Central memory CD8-positive, alpha-beta T cell (primary cell): ENCODE measurements around the gene SEZ6.

Experiments used
- ATAC-seq: fragments of 150-1000 bp; cut with Tn5 transposase; replicated peaks from 2 replicates; pipeline ENCODE4 v1.10.0; 2022; ENCODE audit warnings: mild to moderate bottlenecking, moderate FRiP score, moderate number of reproducible peaks; ENCODE audit not compliant: poor library complexity, severe bottlenecking; ENCODE audit errors: extremely low read depth
- DNase-seq, 2 donors: peaks; one replicate each; pipeline ENCODE4 v3.0.0; 2021; ENCODE audit warnings: low spot score in 2 of 2
- H3K27ac Mint-ChIP-seq: one replicate; pipeline ENCODE4 v1.8.0; 2022; ENCODE audit warnings: low read depth, mild to moderate bottlenecking, moderate library complexity, mixed read lengths
- H3K27me3 Mint-ChIP-seq: one replicate; pipeline ENCODE4 v1.8.0; 2022; ENCODE audit warnings: mixed read lengths
- H3K36me3 Mint-ChIP-seq: one replicate; pipeline ENCODE4 v1.8.0; 2022; ENCODE audit warnings: mild to moderate bottlenecking, moderate library complexity, mixed read lengths; ENCODE audit not compliant: insufficient read depth
- H3K4me1 Mint-ChIP-seq: one replicate; pipeline ENCODE4 v1.8.0; 2022; ENCODE audit warnings: mixed read lengths
- H3K4me3 Mint-ChIP-seq: one replicate; pipeline ENCODE4 v1.8.0; 2022; ENCODE audit warnings: mild to moderate bottlenecking, moderate library complexity, mixed read lengths
- H3K9me3 Mint-ChIP-seq: one replicate; pipeline ENCODE4 v1.8.0; 2022; ENCODE audit warnings: mixed read lengths

The SEZ6 gene

DNA sequence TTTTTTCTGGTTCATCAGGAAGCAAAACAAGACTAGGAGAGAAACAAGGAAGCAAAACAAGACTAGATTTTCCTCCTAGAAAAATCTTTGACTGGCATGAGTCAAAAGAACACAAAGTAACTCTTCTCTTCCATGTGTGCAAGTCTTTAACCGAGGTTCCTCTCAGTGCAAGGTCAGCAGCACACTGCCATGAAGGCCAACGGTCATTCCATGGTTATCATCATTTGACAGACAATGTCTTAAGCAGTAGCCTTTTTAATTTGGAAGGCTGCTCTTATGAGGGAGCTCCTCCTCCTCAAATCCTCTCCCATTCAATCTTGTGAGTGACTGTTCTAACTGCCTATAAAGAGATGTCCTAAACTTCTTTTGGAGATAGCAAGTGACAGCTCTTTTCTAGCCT, 87.5 kb downstream of the SEZ6 start:
- H3K4me1 Mint-ChIP-seq = peaks cover 13% of the 10 kb centered on the region
- H3K27me3 Mint-ChIP-seq = no peaks in the 10 kb centered on the region
- no peak overlapping the region for H3K27ac Mint-ChIP-seq
- H3K9me3 Mint-ChIP-seq = no peaks in the 10 kb centered on the region
- peaks cover 81% of the 10 kb centered on the region for H3K36me3 Mint-ChIP-seq
- no peak for ATAC-seq
- DNase-seq = no peak
- no peak overlapping the region for H3K4me3 Mint-ChIP-seq

DNA sequence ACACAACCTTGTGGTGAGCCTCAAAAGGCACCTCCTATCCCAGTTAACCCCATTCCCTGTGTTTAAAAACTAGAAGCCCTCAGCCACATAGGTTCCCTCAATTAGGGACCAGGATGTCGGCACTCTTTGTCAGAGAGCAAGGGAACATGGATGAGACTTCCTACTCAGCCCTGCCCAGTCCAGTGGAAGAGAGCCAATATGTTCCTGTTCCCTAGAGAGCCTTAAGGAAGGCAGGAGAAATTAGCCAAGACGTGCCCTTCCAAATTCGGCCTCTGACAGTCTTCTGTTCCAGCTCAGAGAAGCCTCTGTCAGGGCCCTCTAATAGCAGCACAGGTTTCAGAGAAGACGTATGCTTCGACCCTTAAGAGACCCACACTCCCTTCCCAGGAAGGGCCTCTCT, 88.4 kb downstream of the SEZ6 start:
- peaks cover 13% of the 10 kb centered on the region for H3K4me1 Mint-ChIP-seq
- peaks cover 81% of the 10 kb centered on the region for H3K36me3 Mint-ChIP-seq
- DNase-seq (no peak), ATAC-seq (no peak)
- H3K27ac Mint-ChIP-seq = no peak overlapping the region
- H3K27me3 Mint-ChIP-seq = no peaks in the 10 kb centered on the region
- H3K4me3 Mint-ChIP-seq = no peak overlapping the region
- H3K9me3 Mint-ChIP-seq = no peaks in the 10 kb centered on the region

DNA sequence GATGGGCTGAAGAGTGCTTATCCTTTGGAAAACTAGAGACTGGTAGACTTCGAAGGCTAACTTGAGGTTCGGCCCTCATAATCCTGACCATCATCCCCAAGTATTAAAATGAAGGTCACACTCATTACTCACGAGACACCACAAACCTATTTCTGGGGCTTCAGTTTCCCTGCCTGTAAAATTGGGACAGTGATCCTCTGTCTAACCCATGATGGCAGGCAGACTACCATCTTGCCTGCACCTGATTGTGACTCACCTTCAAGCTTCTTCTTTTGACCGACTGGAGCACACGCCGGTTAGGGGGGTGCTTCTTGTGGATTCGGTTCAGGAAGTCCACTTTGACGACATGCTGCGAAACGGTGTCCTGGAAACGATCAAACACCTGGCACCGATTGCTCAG, 88.8 kb downstream of the SEZ6 start:
- ATAC-seq = no peak
- peaks cover 13% of the 10 kb centered on the region for H3K4me1 Mint-ChIP-seq
- no peak overlapping the region for H3K27ac Mint-ChIP-seq
- H3K27me3 Mint-ChIP-seq = no peaks in the 10 kb centered on the region
- H3K36me3 Mint-ChIP-seq = peaks cover 79% of the 10 kb centered on the region
- H3K9me3 Mint-ChIP-seq = no peaks in the 10 kb centered on the region
- H3K4me3 Mint-ChIP-seq = no peak overlapping the region
- DNase-seq = no peak

DNA sequence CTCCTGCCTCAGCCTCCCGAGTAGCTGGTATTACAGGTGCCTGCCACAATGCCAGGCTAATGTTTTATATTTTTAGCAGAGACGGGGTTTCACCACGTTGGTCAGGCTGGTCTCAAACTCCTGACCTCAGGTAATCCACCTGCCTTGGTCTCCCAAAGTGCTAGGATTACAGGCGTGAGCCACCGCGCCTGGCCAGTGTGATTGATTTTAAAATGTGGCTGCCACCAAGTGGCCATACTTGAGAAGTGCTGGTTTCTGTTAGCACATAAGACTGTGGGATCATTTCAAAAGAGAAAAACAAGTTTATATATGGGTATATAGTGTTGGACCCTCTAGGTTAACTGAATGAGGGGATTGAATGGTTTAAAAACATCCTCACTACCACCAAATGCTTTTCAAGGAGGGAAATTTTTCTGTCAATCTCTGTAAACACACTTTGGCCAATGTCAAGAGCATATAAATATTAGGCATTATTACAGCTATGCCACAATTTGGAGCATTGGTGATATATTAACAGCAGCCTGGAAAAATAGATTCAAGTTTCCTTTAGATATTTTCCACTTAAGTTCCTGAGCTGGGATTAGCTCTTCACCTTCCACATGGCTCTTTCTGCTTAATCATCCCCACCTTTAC, 89.4 kb downstream of the SEZ6 start:
- ATAC-seq (peak; percentile 77), DNase-seq (peak in 1 of 2 donors; percentile 19)
- peaks cover 13% of the 10 kb centered on the region for H3K4me1 Mint-ChIP-seq
- no peak overlapping the region for H3K4me3 Mint-ChIP-seq
- H3K27me3 Mint-ChIP-seq = no peaks in the 10 kb centered on the region
- no peaks in the 10 kb centered on the region for H3K9me3 Mint-ChIP-seq
- H3K36me3 Mint-ChIP-seq = peaks cover 80% of the 10 kb centered on the region
- peak overlapping the region; percentile 50 for H3K27ac Mint-ChIP-seq

DNA sequence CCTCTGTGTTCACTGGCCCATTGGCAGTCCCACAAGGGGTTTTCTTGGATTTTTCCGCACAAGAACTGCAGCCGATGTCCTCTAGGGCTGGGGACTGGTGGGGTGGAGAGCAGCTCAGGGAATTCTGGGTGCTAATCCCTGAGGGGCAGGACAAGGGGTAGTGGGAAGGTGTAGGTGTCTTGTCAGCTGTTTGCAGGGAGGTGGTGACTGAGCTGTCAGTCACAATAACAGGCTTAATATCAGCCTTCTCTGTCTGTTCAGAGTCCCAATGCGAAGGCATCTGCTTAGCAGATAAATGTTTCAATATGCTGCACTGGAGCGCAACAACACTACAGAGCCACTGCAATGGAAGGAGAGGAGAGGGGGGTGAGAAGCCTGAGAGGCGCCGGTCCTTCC, 92.9 kb downstream of the SEZ6 start:
- H3K27me3 Mint-ChIP-seq = no peaks in the 10 kb centered on the region
- H3K9me3 Mint-ChIP-seq = no peaks in the 10 kb centered on the region
- peaks cover 80% of the 10 kb centered on the region for H3K36me3 Mint-ChIP-seq
- peaks cover 13% of the 10 kb centered on the region for H3K4me1 Mint-ChIP-seq
- DNase-seq = no peak
- no peak for ATAC-seq
- H3K27ac Mint-ChIP-seq = no peak overlapping the region
- H3K4me3 Mint-ChIP-seq = no peak overlapping the region

DNA sequence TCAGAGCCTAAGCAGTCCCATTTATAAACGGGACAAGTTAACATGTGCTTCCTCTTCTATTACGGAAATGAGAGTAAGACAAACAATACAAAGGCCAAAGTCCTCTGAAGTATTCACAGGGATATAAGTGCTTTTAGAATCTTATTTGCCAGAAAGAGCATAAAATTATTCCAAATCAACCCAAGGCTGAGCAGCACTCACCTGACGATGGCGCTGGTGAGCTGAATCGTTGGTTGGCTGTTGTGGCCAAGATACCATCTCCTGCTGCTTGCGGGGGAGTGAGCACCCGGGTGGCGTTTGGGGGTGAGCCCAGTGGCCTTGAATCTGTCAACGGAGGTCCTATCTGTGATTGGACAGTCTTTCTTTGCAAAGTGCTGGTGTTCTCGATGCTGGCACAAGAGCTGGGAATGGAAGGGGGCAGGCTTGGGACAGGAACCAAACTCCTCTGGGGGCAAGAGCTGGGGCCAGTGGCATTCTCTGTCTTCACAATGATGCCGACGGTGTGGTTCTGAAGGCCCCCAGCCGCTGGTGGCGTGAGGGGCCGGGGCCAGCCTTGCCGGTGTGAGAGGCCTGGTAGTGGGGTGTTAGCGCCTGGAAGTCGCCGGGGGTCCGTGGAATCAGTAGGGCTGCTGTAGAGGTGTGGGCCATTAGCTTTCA, 93.4 kb downstream of the SEZ6 start:
- H3K4me1 Mint-ChIP-seq = peaks cover 13% of the 10 kb centered on the region
- ATAC-seq = no peak
- H3K27me3 Mint-ChIP-seq = no peaks in the 10 kb centered on the region

DNA sequence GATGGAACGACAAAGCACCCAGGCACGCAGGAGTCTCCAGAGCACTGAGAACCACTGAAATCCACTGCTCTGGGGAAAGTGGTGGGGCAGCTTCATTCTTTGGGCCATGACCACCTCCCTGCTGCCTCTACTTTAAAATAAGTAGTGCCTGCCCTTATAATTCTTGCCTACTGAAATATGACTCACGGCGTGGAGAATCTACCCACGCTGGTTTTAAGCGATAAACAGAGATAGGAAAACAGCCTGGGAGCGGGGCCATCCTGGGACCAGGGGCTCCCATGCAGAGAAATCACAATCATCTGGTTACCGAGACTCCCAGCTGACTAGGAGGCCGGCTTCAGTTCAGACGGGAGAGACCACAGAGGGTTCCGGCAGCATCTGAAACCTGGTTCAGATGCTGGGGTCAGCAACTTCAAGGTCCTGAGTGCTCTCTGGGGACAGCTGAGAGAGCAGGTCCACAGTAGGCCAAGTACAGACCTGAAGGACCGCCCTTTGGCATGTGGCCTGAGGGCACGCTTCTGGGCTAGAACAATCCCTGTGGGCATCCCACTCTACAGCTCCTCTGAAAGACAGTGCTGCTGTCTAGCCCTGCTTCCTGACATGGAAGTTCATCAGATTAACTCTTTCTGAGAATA, 94.3 kb downstream of the SEZ6 start:
- Mint-ChIP-seq H3K27ac (no peak overlapping the region), H3K36me3 (peaks cover 78% of the 10 kb centered on the region), H3K9me3 (no peaks in the 10 kb centered on the region), H3K27me3 (no peaks in the 10 kb centered on the region), H3K4me1 (peaks cover 11% of the 10 kb centered on the region), H3K4me3 (no peak overlapping the region)
- ATAC-seq (no peak), DNase-seq (no peak)

More for the DNA sequence above, 93.4 kb downstream of the SEZ6 start:
- Mint-ChIP-seq H3K36me3 (peaks cover 80% of the 10 kb centered on the region), H3K27ac (no peak overlapping the region), H3K9me3 (no peaks in the 10 kb centered on the region), H3K4me3 (no peak overlapping the region)
- DNase-seq = no peak

DNA sequence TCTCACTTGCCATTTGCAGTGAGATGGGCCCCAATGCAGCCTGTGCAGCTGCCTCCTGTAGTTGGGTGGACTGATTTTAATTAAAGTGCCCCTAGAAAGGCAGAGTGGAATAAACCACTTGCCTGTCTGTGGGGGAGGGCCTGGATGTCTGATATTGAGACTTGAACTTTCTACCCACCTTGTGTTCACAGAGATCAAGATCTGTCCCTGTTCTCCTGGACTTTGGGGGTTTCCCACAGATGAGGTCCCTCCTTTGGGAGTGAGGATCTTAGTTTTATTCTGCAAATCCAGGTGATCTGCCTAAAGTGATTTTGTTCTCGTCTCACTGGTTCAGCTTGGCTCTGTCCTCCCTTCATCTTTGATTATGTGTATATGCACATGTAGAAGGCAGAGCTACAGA, 95.3 kb downstream of the SEZ6 start:
- Mint-ChIP-seq H3K36me3 (peaks cover 77% of the 10 kb centered on the region), H3K27me3 (no peaks in the 10 kb centered on the region), H3K4me1 (peaks cover 7% of the 10 kb centered on the region), H3K27ac (no peak overlapping the region), H3K4me3 (no peak overlapping the region), H3K9me3 (no peaks in the 10 kb centered on the region)
- no peak for ATAC-seq
- no peak for DNase-seq

DNA sequence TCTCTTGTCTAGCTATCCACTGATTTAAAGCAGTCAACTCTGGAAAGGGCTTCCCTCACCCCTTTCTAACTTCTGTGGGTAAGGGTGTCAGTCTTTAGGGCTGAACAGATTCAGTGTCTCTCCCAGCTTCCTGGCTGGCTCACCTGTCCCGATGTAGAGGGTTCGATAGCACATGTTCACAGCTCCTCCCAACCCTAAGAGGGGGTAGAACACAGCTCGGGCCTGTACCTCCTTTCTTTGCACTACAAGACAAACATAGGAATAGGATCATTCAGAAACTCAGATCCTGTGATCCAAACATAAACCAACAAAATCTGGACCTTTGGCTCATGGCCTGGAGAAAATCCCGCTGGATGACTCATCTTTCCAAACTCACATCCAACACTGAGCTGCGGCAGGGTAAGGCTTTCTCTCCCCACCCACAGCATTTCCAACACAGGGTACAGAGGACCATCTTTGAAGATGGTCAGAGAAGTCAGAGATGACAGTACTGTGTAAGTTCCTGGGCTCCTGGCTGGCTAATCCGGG, 97.1 kb downstream of the SEZ6 start:
- Mint-ChIP-seq H3K4me3 (no peak overlapping the region), H3K36me3 (peaks cover 63% of the 10 kb centered on the region), H3K27ac (no peak overlapping the region), H3K27me3 (no peaks in the 10 kb centered on the region), H3K4me1 (peaks cover 5% of the 10 kb centered on the region), H3K9me3 (no peaks in the 10 kb centered on the region)
- ATAC-seq = no peak
- DNase-seq = no peak

DNA sequence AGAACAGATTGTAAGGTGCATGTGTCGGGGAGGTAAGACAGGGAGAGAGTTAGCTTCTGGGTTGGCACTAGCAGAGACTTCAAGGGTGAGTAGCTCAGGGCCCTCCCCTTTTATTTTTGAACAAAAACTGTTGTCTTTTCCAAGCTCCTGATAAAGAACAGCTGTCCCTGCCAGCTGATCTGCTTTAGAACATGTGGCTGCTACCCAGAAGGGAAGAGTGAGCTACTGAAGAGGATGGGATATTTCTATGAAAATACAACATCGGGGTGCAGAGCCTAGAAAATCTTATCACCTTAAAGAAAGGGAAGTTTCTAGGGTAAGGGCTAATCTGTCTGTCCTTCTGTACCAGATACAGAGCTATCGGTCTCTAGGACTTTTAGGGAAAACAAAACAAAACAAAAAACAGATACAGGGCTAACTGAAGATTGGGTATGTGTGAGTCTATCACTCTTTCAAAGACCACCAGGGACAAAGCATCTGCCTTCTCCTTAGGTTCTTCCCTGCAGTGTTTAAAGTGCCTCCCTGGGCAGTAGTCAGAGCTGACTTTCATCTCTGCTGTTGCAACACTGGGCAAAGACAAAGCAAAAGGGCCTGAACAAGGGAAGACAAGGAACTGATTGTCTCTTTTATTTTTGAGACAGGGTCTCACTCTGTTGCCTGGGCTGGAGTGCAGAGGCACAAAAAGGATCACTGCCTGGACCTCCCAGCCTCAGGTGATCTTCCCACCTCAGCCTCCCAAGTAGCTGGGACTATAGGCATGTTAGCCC, 97.9 kb downstream of the SEZ6 start:
- ATAC-seq (no peak), DNase-seq (no peak)
- H3K4me1 Mint-ChIP-seq = peaks cover 13% of the 10 kb centered on the region
- no peaks in the 10 kb centered on the region for H3K27me3 Mint-ChIP-seq
- H3K4me3 Mint-ChIP-seq = no peak overlapping the region
- H3K36me3 Mint-ChIP-seq = peaks cover 55% of the 10 kb centered on the region
- no peaks in the 10 kb centered on the region for H3K9me3 Mint-ChIP-seq
- H3K27ac Mint-ChIP-seq = no peak overlapping the region

DNA sequence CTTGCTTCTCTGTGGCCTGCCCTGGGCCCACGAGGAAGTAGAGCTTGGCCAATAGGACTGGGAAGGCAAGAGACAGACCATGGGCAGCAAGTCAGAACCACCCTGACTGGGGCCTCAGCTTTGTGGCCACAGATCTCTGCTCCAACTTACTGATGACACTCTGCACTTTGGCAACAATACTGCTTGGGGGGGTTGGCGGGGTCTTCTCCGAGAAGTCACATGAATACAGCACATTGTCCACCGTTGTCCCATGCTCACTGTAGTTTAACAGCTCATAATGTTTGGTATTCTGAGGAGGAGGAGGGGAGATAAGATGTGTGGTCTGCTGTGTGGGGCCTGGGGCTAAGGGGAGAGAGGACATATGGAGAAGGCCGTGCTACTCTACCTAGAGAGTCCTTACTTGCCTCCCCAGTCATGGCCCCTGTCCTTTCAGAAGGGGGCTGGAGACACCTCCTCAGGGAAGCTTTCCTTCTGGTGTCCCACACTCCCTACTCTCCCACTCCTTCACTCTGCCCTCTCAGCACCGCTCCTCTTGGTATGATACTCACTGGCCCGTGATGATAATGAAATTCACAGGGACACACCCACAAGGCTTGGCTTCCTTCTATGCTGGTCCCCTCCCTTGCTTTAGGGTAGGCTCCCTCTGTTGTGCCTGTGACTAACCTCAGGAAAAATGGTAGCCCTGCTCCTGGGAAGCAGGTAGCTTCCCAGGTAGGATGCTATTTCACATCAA, 99.0 kb downstream of the SEZ6 start:
- Mint-ChIP-seq H3K9me3 (no peaks in the 10 kb centered on the region), H3K27me3 (no peaks in the 10 kb centered on the region), H3K27ac (no peak overlapping the region), H3K4me3 (no peak overlapping the region), H3K4me1 (peaks cover 18% of the 10 kb centered on the region), H3K36me3 (peaks cover 51% of the 10 kb centered on the region)
- ATAC-seq = no peak
- DNase-seq = no peak

DNA sequence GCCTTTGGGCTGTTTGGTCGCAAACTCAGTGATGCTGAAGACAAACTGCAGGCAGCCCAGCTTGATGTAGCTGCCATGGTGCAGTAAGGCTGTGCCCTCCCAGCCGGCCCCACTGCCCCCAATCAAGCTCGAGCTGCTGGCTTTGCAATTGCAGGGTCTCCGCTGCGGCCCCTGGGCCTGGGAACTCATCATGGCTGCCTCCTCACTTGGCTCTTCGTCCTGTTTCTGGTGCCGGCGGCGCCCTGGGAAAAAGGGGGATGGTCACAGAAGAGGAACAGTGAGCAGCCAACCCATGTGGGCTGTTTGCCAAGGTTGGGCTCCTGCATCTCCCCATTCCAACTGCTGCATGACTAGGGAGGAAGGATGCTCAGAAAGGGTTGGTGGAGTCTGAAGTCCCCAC, 99.6 kb downstream of the SEZ6 start:
- peaks cover 47% of the 10 kb centered on the region for H3K36me3 Mint-ChIP-seq
- H3K9me3 Mint-ChIP-seq = no peaks in the 10 kb centered on the region
- DNase-seq (no peak), ATAC-seq (no peak)
- no peak overlapping the region for H3K27ac Mint-ChIP-seq
- H3K4me1 Mint-ChIP-seq = peaks cover 23% of the 10 kb centered on the region
- H3K4me3 Mint-ChIP-seq = no peak overlapping the region
- no peaks in the 10 kb centered on the region for H3K27me3 Mint-ChIP-seq
